Measurements from ENCODE around the gene CTRB1.
"Not testable (repeated sequence)": the region's sequence is repeated elsewhere in the genome, so short reads cannot be mapped to it uniquely, and the experiment has no call there.

Gene CTRB1

GRCh38 chr16:75271441-75272096, 52.8 kb downstream of the CTRB1 start:
- DNase-seq (ENCODE audit: low read depth) = no peak

GRCh38 chr16:75272097-75272551, 53.3 kb downstream of the CTRB1 start:
- no peak for DNase-seq (ENCODE audit: low read depth)

GRCh38 chr16:75272629-75273028, 53.8 kb downstream of the CTRB1 start:
- not testable (repeated sequence) for DNase-seq (ENCODE audit: low read depth)

- no peak for DNase-seq (ENCODE audit: low read depth)
Observed at GRCh38 chr16:75273054-75273925, 54.5 kb downstream of the CTRB1 start.

All from activated T-helper 1 cell treated with Interleukin-2 at 50 U/mL for 16 hours (primary cell).